GM18520 (cell line): ENCODE data around the gene CWH43.
"Not testable (repeated sequence)": the region's sequence is repeated elsewhere in the genome, so short reads cannot be mapped to it uniquely, and the experiment has no call there.

Source experiments
- ATAC-seq: cut with Tn5 transposase; IDR thresholded peaks from one replicate; pipeline ENCODE4 v1.9.1; 2021; ENCODE audit not compliant: unreplicated experiment

The CWH43 gene

DNA sequence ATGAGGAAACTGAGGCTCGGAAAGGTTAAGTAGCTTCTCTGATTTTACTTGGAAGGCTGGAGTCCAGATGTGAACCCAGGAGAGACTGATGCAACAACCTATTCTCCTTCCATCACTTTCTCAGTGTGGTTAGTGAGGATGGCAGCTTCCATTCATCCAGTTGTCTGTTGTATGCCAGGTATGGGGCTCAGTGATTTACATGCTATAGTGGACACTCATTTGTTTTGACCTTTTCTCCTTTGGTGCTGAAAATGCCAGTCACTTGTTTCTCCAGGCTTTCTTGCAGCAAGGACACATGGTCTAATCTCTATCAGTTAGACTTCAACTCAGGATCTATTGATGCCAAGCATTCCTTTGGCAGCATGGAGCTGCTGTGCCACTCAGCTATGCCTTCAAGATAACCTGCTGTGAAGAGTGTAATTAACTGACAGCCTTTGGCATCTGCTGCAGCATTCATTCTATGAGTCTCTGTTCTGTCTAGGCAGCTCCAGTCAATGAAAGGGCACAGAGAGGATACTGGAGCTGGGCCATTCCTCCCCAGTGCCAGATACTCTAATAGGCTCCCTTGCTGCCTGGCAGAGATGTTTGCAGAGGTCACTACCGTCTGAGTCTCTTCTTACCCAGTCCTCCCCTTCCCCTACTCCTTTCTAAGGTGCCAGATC lies 11.0 kb upstream of the CWH43 start:
- ATAC-seq: no peak

DNA sequence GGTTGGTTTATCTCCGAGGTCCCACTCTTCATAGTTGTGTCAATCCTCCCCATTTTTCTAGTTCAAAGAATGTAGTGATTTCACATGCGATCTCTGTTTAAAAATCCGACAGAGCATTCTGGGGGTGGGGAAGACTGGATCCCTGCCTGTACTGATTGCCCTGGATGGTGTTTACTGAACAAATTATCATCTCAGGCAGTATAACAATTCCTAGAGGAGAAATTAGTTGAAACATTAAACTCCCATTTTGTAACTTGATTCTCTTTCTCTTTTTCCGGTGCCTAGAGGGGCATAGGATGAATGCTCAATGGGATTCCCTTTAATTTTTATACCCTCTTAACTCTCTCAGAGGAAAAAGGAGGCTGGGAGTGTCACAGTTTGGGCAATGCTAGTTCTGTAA lies 10.0 kb upstream of the CWH43 start:
- no peak for ATAC-seq

DNA sequence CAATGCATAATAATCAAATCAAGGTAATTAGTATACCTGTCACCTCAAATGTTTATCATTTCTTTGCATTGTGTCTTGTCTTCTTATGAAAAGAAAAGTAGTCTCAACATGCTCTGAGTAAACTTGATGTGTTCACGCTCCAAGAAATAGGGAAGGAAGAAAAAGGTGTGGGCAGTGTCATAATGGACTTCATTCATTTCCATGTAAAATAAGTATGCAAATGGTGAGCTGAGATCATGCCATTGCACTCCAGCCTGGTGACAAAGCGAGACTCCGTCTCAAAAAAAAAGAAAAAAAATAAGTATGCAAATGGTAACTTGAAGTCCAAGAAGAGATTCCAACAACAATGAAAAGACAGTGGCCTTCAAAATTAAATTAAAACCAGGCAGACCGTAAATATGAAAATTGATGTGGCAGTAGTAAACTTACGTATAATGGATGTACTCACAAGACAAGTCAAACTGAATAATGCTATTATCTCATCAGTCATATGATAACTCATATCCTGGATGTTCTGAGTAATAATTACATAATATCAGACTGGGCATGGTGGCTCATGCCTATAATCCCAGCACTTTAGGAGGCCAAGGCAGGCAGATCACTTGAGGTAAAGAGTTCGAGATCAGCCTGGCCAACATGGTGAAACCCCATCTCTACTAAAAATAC lies 6.0 kb upstream of the CWH43 start:
- ATAC-seq: no peak

DNA sequence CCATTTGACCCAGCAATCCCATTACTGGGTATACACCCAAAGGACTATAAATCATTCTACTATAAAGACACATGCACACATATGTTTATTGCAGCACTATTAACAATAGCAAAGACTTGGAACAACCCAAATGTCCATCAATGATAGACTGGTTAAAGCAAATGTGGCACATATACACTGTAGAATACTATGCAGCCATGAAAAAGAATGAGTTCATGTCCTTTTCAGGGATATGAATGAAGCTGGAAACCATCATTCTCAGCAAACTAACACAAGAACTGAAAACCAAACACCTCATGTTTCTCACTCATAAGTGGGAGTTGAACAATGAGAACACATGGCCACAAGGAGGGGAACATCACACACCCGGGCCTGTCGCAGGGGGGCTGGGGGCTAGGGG lies 2.1 kb upstream of the CWH43 start:
- ATAC-seq: not testable (repeated sequence)

DNA sequence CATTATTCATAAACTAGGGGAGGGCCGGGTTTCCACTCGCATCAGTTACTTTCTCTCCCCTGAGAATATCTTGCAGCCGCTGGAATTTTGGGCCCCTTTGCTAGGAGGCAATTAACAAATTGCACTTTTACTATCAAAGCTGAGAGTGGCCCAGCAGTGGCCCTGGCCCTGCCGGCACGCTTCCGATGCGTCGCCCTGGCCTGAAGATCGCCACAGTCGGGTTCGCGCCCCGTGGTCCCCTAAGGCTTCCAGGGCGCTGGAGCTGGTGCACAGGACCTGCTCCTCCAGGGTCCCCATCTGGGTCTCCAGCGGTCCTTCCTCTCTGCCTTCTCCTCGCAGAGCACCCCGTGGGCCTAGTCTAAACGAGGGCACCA lies 486 bp upstream of the CWH43 start:
- no peak for ATAC-seq

DNA sequence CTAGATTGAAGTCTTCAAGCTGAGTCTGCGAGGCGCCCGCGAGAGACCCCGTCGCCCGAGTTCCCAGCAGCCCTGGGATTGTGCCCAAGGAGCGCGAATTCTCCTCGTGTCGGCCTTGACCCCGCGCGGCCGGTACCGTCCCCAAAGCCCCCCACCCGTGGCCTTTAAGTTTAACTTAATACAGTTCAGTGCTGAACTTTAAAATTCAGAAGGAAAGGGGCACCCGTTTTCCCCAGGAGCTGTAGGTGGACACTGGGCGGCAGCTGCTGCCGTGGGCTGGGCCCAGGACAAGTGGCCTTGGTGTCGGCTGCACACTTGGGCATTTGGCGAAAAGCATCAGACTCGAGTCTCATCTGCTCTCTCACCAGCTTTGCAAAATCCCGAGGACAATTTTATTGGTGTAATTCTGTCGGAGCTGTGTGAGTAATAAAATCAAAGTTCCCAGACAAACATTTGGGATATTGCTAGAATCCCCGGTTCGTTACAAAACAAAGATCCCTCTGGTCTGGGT lies 634 bp downstream of the CWH43 start:
- ATAC-seq: no peak

DNA sequence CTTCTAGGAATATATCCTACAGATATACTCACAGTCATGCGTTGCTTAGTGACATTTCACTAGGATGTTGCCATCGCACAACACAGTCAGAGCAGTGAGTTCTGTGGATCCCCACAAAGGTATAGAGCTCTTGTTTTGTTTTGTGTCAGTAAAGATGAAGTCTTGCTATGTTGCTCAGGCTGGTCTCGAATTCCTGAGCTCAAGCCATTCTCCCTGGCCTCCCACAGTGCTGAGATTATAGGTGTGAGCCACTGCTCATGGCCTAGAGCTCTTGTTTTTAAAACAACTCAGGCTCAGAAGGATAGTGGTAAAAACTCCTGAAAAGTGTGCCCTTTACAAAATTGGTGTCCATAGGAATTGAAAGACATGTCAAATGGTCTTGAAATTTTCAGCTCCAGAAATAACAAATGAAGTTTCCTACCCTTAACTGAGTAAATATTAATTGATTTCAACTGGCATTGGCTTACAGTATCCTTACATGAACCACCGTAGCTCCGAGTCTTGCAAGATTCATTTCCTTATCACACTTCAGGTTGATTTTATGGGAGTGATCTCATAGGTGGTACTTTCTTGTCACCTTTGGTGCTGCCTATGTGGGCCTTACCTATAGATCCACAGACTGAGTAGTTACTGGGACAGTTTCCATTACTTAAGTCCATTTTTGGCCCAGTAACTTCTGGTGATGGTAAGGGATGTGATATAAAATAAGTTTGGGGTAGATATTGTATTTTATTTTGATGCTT lies 3.6 kb downstream of the CWH43 start:
- no peak for ATAC-seq

DNA sequence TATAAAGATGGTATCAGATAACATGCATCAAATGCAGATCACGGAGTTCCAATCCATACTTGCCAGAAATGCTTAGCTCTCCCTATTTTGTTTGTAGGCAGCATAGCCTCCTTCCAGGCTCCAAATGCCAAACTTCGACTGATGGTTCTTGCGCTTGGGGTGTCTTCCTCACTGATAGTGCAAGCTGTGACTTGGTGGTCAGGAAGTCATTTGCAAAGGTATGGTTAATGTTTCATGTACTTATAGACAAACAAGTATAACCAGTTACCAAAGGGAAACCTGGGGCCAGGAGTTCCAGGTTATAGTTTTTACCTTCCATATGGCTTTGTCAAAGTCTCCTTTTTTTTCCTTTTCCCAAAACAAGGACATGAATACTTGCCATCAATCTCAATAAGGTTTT lies 5.3 kb downstream of the CWH43 start:
- ATAC-seq: no peak

DNA sequence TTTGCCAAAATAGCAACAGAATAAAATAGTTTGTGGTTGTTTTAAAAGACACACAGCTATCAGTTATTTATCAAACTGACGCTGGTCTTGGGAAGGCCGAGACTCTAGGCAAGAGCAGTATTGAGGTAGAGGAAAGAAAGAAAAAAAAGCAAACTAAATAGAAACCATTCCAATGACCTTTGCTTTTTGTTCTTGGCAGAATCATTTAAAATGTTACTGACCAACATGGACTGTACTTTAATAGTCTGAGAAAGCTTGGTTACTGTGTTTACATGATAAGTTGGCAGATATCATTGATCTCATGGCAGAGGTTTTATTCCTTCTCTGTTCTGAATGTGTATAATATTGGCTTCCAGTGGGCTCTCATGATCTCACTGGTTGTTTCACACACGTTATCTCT lies 11.9 kb downstream of the CWH43 start:
- ATAC-seq: no peak

DNA sequence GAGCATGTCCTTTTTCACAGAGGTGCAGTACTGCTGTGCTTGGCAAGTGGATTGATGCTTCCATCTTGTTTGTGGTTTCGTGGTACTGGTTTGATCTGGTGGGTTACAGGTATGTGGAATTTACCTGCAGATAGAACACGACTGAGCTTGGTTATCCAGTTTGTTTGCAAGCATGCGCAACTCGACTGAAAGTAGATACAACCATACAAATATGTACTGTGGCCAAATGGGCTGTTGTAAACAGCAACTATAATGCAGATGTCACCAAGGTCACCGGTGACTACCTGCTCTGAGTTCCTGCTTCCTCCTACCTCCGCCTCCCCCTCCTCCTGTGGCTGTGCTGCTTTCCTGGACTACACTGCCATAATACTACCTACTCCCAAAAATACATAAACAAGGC lies 12.4 kb downstream of the CWH43 start:
- no peak for ATAC-seq

DNA sequence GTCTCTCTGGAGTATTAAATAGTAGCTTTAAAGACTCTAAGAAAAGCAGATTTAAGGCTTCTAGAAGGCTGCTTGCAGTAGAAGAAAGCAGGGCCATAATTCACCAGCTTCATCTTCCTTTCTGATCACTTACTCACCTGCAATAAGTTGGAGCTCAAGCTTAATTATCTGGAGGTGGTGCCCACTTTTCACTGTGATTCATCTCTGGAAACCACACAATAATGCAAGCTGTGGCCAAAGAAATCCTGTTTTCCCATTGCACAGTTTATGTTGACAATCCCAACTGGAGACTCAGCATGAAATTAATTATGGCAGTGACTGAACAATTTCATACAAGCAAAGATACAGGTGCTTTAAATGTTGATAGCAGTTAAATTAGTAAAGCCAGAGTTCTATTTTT lies 14.7 kb downstream of the CWH43 start:
- no peak for ATAC-seq

DNA sequence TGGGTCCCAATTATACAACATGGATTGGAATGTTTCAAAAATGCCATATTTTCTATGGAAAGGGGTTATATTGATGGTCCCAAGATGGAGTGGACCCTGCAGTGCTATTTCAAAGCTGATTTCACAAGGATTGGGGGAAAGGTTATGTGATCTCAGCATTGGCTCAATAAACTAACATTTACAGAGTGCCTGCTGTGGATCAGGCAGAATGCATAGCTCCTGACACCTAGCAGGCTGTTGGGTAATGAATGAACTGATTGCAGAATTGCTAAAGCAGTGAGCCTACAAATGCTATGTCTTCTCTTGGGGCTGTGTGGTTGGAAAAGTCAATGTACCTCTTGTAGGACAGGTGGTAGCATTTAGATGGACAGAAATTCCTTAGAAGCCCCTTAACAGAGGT lies 16.9 kb downstream of the CWH43 start:
- ATAC-seq: no peak

DNA sequence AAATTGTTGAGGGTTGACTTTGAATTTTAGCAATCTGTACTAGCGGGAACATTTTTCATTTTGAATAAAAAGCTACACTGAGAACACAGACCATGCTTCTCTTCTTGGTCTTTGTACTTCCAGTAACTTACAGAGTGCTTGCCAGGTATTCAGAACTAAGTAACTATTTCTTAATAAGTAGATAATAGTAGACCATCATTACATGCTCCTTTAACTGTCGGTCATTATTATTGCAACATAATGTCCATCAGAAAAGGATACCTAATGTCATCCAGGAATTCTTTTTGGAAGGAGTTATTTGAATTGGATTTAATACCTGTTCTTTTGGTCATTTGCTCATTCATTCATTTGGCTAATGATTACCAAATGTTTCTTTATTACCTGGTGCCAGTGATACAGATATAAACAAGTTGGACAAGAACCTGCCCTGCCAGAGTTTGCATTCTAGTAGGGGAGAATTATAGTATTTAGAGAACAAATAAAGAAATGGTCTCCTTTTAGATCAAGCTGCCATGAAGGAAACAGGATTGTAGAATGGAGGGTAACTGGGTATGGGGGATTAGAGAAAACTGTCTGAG lies 32.7 kb downstream of the CWH43 start:
- ATAC-seq: no peak

DNA sequence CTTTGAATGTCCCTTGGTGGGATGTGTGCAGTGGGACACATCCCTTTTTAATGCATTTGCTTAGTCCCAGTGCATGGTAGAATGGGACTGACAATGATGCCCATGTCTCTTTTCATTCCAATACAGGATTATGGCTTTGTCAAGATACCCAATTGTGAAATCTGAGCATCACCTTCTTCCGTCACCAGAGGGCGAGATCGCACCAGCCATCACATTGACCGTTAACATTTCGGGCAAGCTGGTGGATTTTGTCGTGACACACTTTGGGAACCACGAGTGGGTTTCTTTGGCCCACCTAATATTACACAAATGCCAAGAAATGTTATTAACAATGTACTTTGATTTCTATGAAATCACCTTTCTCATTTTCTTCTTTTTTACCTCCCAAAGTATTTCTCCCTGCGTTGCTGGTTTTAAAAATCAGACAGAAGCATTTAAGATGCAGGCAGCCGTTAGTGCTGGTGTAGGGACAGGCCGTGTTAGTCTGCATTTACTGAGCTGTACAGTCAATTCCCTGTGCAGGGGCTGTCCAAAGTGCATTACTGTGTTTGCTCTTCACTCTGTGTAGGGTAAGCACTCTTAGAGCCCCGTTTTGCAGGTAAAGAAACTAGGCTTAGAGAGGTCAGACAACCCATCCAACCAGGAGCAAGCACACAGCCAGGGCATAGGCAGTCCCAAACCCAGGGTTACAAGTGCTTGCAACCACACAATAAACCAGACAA lies 46.5 kb downstream of the CWH43 start:
- no peak for ATAC-seq

DNA sequence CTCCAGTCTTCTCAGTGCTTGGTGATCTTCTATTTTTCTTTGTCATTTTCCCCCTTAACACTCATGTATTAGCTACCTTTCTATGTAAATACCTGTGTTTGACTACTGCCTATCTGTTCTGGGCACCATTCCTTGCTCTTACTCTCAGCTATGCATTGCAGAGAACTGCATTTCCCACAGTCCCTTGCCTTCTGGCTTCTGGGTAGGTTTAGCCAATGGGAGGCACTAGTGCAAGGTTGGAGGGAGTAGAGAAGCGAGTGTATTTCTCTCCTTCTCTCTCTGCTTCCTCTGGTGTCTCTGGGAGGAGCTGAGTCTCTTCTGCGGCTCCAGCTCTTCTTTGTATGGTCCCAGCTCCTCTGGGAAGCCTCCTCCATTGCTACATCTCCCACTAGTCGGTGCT lies 50.5 kb downstream of the CWH43 start:
- ATAC-seq: no peak

DNA sequence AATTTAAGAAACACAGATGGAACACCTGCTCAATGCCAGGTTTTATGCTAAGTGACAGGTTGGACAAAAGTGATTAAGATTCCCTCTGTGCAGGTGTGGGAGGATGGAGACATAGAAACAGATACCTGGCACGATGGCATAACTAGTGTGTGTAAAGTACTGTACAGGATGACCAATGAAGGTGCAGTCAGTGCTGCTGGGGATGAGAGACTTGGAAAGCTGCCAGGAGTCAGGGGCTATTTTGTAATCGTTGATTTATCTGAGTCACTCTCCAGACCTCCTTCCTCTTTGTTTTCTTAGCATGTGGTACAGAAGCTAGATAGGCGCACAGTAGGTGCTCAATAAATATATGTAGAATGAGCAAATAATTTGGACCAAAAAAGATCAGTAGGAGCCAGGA lies 58.2 kb downstream of the CWH43 start:
- no peak for ATAC-seq

DNA sequence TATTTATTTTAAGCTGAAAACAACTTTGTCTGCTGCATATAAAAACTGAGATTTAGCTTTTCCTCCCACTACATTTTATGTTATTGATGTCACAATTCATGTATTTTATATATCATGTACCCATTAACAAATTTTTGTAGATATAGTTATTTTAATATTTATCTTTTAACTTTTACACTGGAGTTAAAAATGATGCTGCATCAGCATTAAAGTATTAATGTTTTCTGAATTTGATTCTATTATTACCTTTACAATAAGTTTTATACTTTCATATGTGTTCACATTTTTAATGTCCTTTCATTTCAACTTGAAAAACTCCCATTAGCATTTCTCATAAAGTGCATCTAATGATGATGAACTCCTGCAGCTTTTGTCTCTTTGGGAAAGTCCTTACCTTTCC lies 72.2 kb downstream of the CWH43 start:
- no peak for ATAC-seq

DNA sequence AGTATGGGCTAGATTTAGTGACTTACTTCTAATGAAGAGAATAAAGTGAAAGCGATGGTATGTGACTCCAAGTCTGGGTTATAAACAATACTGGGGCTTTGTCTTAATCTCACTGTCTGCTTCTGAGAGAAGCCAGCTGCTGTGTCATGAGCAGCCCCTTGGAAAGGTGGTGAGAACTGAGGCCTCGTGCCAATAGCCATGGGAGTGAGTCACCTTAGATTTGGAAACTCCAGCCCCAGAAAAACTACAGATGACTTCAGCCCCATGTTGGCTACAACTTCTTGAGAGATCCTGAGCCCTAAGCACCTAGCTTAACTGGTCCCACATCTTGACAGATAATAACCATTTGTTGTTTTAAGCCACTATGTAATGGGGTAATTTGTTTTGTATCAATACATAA lies 77.6 kb downstream of the CWH43 start:
- ATAC-seq: no peak

DNA sequence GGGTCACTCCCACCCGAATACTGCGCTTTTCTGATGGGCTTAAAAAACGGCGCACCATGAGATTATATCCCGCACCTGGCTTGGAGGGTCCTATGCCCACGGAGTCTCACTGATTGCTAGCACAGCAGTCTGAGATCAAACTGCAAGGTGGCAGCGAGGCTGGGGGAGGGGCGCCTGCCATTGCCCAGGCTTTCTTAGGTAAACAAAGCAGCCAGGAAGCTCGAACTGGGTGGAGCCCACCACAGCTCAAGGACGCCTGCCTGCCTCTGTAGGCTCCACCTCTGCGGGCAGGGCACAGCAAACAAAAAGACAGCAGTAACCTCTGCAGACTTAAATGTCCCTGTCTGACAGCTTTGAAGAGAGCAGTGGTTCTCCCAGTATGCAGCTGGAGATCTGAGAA lies 86.1 kb downstream of the CWH43 start:
- ATAC-seq: not testable (repeated sequence)

DNA sequence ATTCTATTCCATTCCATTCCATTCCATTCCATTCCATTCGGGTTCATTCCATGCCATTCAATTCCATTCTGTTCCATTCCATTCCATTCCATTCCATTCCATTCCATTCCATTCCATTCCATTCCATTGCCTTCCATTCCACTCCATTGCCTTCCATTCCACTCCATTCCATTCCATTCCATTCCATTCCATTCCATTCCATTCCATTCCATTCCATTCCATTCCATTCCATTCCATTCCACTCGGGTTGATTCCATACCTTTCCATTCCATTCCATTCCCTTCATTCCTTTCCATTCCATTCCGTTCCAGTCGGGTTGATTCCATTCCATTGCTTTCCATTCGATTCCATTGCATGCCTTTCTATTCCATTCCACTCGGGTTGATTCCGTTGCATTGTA lies 105.8 kb downstream of the CWH43 start:
- ATAC-seq: not testable (repeated sequence)

DNA sequence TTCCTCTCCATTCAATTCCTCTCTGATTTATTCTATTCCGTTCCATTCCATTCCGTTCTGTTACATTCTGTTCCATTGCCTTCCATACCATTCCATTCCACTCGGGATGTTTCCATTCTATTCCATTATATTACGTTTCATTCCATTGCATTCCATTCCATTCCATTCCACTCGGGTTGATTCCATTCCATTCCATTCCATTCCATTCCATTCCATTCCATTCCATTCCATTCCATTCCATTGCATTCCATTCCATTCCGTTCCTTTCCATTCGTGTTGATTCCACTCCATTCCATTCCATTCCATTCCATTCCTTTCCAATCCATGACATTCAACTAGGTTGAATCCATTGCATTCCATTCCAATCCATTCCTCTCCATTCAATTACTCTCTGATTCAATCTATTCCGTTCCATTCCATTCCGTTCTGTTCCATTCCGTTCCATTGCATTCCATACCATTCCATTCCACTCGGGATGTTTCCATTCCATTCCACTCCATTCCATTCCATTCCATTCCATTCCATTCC lies 106.6 kb downstream of the CWH43 start:
- ATAC-seq: peak; percentile 41
